ENCODE measurements around the gene RNF214. TPM values are rescaled to one million over a fixed set of nuclear protein-coding genes. Genes with fewer than 3 reads are reported as not detected.
A peak's percentile ranks its signal among the peaks of the same experiment; 100 is the strongest.

Gene RNF214
- total and polyA plus RNA-seq, 10 of the 15 experiments (the other 5 are each of a cell fraction or from before 2014, with no cell fraction given) = 4.8 to 16.8 (median 10.5) TPM

GRCh38 chr11:117335399-117335798, 102.9 kb downstream of the RNF214 start (continued):
- TF ChIP-seq ATF2 (IDR thresholded peaks at IDR 0.05; ENCODE audit: low read length) = no peak
- TF ChIP-seq ZNF384 (IDR thresholded peaks at IDR 0.05; ENCODE audit: borderline replicate concordance, low read depth, low read length) = peak; percentile 37; the same call in 1 of the 2 replicates
- no peak for TF ChIP-seq RAD21 (IDR thresholded peaks at IDR 0.05; ENCODE audit: insufficient read depth, low read depth, low read length)
- TF ChIP-seq CBX5 (IDR thresholded peaks at IDR 0.05; ENCODE audit: low read depth) = no peak

Small RNAs within 50 kb of the gene (small RNA-seq; reads per million reads assigned to genes)
- gene RF00564 = not detected

Other genes starting within 250 kb of the RNF214 start
Only the 7 nearest of the 8 such genes appear.
- gene PAFAH1B2, start 88.4 kb upstream of the RNF214 start, total RNA-seq (2014; rRNA removed) = 47.5 and 62.2 TPM in 2 replicates
- gene PAFAH1B2, start 88.4 kb upstream of the RNF214 start, total RNA-seq (2014; rRNA removed; fragmentation: Illumina TruSeq; extraction: Trizol) = 47.8 and 48.3 TPM in 2 replicates
- gene PAFAH1B2, start 88.4 kb upstream of the RNF214 start, total RNA-seq (2021) = 49.3 and 49.6 TPM in 2 replicates
- 32.1 and 36.1 TPM in 2 replicates for gene PAFAH1B2, start 88.4 kb upstream of the RNF214 start, polyA plus RNA-seq (2011; rRNA removed)
- 25.5 and 32.2 TPM in 2 replicates for gene PAFAH1B2, start 88.4 kb upstream of the RNF214 start, polyA plus RNA-seq (2014; fragmentation: Illumina TruSeq; extraction: Trizol)
- 10 to 100 TPM; 17.6 to 64.8 TPM for gene PAFAH1B2, start 88.4 kb upstream of the RNF214 start, polyA plus RNA-seq (2014; fragmentation: Nextera tagmentation; extraction: Ambion mirVana)
- gene PAFAH1B2, start 88.4 kb upstream of the RNF214 start, polyA plus RNA-seq (2014; rRNA removed) = 19.2 and 22.0 TPM in 2 replicates
- gene PAFAH1B2, start 88.4 kb upstream of the RNF214 start, polyA plus RNA-seq (2016; fragmentation: Nextera tagmentation; extraction: Ambion mirVana) = 10 to 100 TPM; 51.1 to 53.2 TPM
- gene SIDT2, start 53.9 kb upstream of the RNF214 start, total RNA-seq (2014; rRNA removed) = 9.1 and 11.6 TPM in 2 replicates
- gene SIDT2, start 53.9 kb upstream of the RNF214 start, total RNA-seq (2014; rRNA removed; fragmentation: Illumina TruSeq; extraction: Trizol) = 8.4 and 9.0 TPM in 2 replicates
- 20.7 and 23.9 TPM in 2 replicates for gene SIDT2, start 53.9 kb upstream of the RNF214 start, total RNA-seq (2021)
- gene SIDT2, start 53.9 kb upstream of the RNF214 start, polyA plus RNA-seq (2011; rRNA removed) = 9.5 and 20.7 TPM in 2 replicates
- gene SIDT2, start 53.9 kb upstream of the RNF214 start, polyA plus RNA-seq (2014; fragmentation: Illumina TruSeq; extraction: Trizol) = 12.7 and 16.3 TPM in 2 replicates
- 1 to 10 TPM; 4.9 to 5.7 TPM for gene SIDT2, start 53.9 kb upstream of the RNF214 start, polyA plus RNA-seq (2014; fragmentation: Nextera tagmentation; extraction: Ambion mirVana)
- 16.5 and 19.3 TPM in 2 replicates for gene SIDT2, start 53.9 kb upstream of the RNF214 start, polyA plus RNA-seq (2014; rRNA removed)
- 1 to 10 TPM; 5.4 to 6.8 TPM for gene SIDT2, start 53.9 kb upstream of the RNF214 start, polyA plus RNA-seq (2016; fragmentation: Nextera tagmentation; extraction: Ambion mirVana)
- gene TAGLN, start 33.3 kb upstream of the RNF214 start, total RNA-seq (2014; rRNA removed) = 1.9 and 2.0 TPM in 2 replicates
- 1.5 and 1.6 TPM in 2 replicates for gene TAGLN, start 33.3 kb upstream of the RNF214 start, total RNA-seq (2014; rRNA removed; fragmentation: Illumina TruSeq; extraction: Trizol)
- 3.9 and 4.6 TPM in 2 replicates for gene TAGLN, start 33.3 kb upstream of the RNF214 start, total RNA-seq (2021)
- gene TAGLN, start 33.3 kb upstream of the RNF214 start, polyA plus RNA-seq (2011; rRNA removed) = 3.5 and 3.9 TPM in 2 replicates
- gene TAGLN, start 33.3 kb upstream of the RNF214 start, polyA plus RNA-seq (2014; fragmentation: Illumina TruSeq; extraction: Trizol) = 1.9 and 4.8 TPM in 2 replicates
- 1 to 10 TPM in 1 of 2 experiments, under 1 TPM in 1; 0.26 to 1.0 TPM for gene TAGLN, start 33.3 kb upstream of the RNF214 start, polyA plus RNA-seq (2014; fragmentation: Nextera tagmentation; extraction: Ambion mirVana)
- 3.6 and 4.0 TPM in 2 replicates for gene TAGLN, start 33.3 kb upstream of the RNF214 start, polyA plus RNA-seq (2014; rRNA removed)
- gene TAGLN, start 33.3 kb upstream of the RNF214 start, polyA plus RNA-seq (2016; fragmentation: Nextera tagmentation; extraction: Ambion mirVana) = 1 to 10 TPM in 1 of 2 experiments, under 1 TPM in 1; 0.68 to 1.2 TPM
- 55.7 and 59.3 TPM in 2 replicates for gene PCSK7, start 598 bp upstream of the RNF214 start, total RNA-seq (2014; rRNA removed)
- 38.3 and 42.5 TPM in 2 replicates for gene PCSK7, start 598 bp upstream of the RNF214 start, total RNA-seq (2014; rRNA removed; fragmentation: Illumina TruSeq; extraction: Trizol)
- gene PCSK7, start 598 bp upstream of the RNF214 start, total RNA-seq (2021) = 69.8 and 81.5 TPM in 2 replicates
- 29.5 and 45.9 TPM in 2 replicates for gene PCSK7, start 598 bp upstream of the RNF214 start, polyA plus RNA-seq (2011; rRNA removed)
- 42.5 and 61.2 TPM in 2 replicates for gene PCSK7, start 598 bp upstream of the RNF214 start, polyA plus RNA-seq (2014; fragmentation: Illumina TruSeq; extraction: Trizol)
- 1 to 10 TPM; 5.5 to 5.7 TPM for gene PCSK7, start 598 bp upstream of the RNF214 start, polyA plus RNA-seq (2014; fragmentation: Nextera tagmentation; extraction: Ambion mirVana)
- 68.0 and 73.0 TPM in 2 replicates for gene PCSK7, start 598 bp upstream of the RNF214 start, polyA plus RNA-seq (2014; rRNA removed)
- 10 to 100 TPM; 51.4 to 51.8 TPM for gene PCSK7, start 598 bp upstream of the RNF214 start, polyA plus RNA-seq (2016; fragmentation: Nextera tagmentation; extraction: Ambion mirVana)
- gene BACE1-AS, start 58.7 kb downstream of the RNF214 start, total RNA-seq (2014; rRNA removed) = 2.6 and 3.1 TPM in 2 replicates
- gene BACE1-AS, start 58.7 kb downstream of the RNF214 start, total RNA-seq (2014; rRNA removed; fragmentation: Illumina TruSeq; extraction: Trizol) = 3.0 and 3.3 TPM in 2 replicates
- 3.7 and 4.7 TPM in 2 replicates for gene BACE1-AS, start 58.7 kb downstream of the RNF214 start, total RNA-seq (2021)
- gene BACE1-AS, start 58.7 kb downstream of the RNF214 start, polyA plus RNA-seq (2011; rRNA removed) = 2.5 and 4.1 TPM in 2 replicates
- 3.6 and 7.0 TPM in 2 replicates for gene BACE1-AS, start 58.7 kb downstream of the RNF214 start, polyA plus RNA-seq (2014; fragmentation: Illumina TruSeq; extraction: Trizol)
- gene BACE1-AS, start 58.7 kb downstream of the RNF214 start, polyA plus RNA-seq (2014; fragmentation: Nextera tagmentation; extraction: Ambion mirVana) = 1 to 10 TPM; 2.0 to 5.8 TPM
- gene BACE1-AS, start 58.7 kb downstream of the RNF214 start, polyA plus RNA-seq (2014; rRNA removed) = 1.9 and 2.6 TPM in 2 replicates
- 1 to 10 TPM; 6.7 TPM for gene BACE1-AS, start 58.7 kb downstream of the RNF214 start, polyA plus RNA-seq (2016; fragmentation: Nextera tagmentation; extraction: Ambion mirVana)
- gene BACE1, start 83.6 kb downstream of the RNF214 start, total RNA-seq (2014; rRNA removed) = 0.44 and 0.56 TPM in 2 replicates
- gene BACE1, start 83.6 kb downstream of the RNF214 start, total RNA-seq (2014; rRNA removed; fragmentation: Illumina TruSeq; extraction: Trizol) = 0.05 and 0.09 TPM in 2 replicates
- 0.29 and 0.62 TPM in 2 replicates for gene BACE1, start 83.6 kb downstream of the RNF214 start, total RNA-seq (2021)
- 1.1 and 1.6 TPM in 2 replicates for gene BACE1, start 83.6 kb downstream of the RNF214 start, polyA plus RNA-seq (2011; rRNA removed)
- gene BACE1, start 83.6 kb downstream of the RNF214 start, polyA plus RNA-seq (2014; fragmentation: Illumina TruSeq; extraction: Trizol) = 0.05 and 0.10 TPM in 2 replicates
- under 1 TPM; 0.07 to 0.23 TPM for gene BACE1, start 83.6 kb downstream of the RNF214 start, polyA plus RNA-seq (2014; fragmentation: Nextera tagmentation; extraction: Ambion mirVana)
- 0.08 and 0.38 TPM in 2 replicates for gene BACE1, start 83.6 kb downstream of the RNF214 start, polyA plus RNA-seq (2014; rRNA removed)
- under 1 TPM; 0.26 to 0.86 TPM for gene BACE1, start 83.6 kb downstream of the RNF214 start, polyA plus RNA-seq (2016; fragmentation: Nextera tagmentation; extraction: Ambion mirVana)
- 20.7 and 21.4 TPM in 2 replicates for gene CEP164, start 95.2 kb downstream of the RNF214 start, total RNA-seq (2014; rRNA removed)
- 19.1 and 20.6 TPM in 2 replicates for gene CEP164, start 95.2 kb downstream of the RNF214 start, total RNA-seq (2014; rRNA removed; fragmentation: Illumina TruSeq; extraction: Trizol)
- gene CEP164, start 95.2 kb downstream of the RNF214 start, total RNA-seq (2021) = 24.7 and 31.2 TPM in 2 replicates
- 7.3 and 9.4 TPM in 2 replicates for gene CEP164, start 95.2 kb downstream of the RNF214 start, polyA plus RNA-seq (2011; rRNA removed)
- 17.5 and 20.1 TPM in 2 replicates for gene CEP164, start 95.2 kb downstream of the RNF214 start, polyA plus RNA-seq (2014; fragmentation: Illumina TruSeq; extraction: Trizol)
- gene CEP164, start 95.2 kb downstream of the RNF214 start, polyA plus RNA-seq (2014; fragmentation: Nextera tagmentation; extraction: Ambion mirVana) = 1 to 10 TPM; 4.2 to 6.7 TPM
- 20.7 and 21.9 TPM in 2 replicates for gene CEP164, start 95.2 kb downstream of the RNF214 start, polyA plus RNA-seq (2014; rRNA removed)
- 10 to 100 TPM; 15.2 to 20.3 TPM for gene CEP164, start 95.2 kb downstream of the RNF214 start, polyA plus RNA-seq (2016; fragmentation: Nextera tagmentation; extraction: Ambion mirVana)